Gastroesophageal sphincter (tissue), 4 donors: ENCODE measurements around the gene ACKR2. TPM values are rescaled to one million over a fixed set of nuclear protein-coding genes. Genes with fewer than 3 reads are reported as not detected.

Experiments used
- ATAC-seq: fragments of 150-250 bp; one replicate; pipeline ENCODE4 v1.9.1; 2016; ENCODE audit warnings: mild to moderate bottlenecking, moderate library complexity
- H3K27ac ChIP-seq, 4 donors: fragments of 200-600 bp; sonication (generic) in 3 of 4; 1 replicate in 3 of 4; 2 replicates in 1 of 4; pipeline ENCODE4 v1.5.1; 2016 to 2019
- H3K27me3 ChIP-seq: fragments of 200-600 bp; sonication (generic); one replicate; pipeline ENCODE4 v1.5.1; 2019
- H3K36me3 ChIP-seq, 2 donors: fragments of 200-600 bp; sonication (generic); one replicate each; pipeline ENCODE4 v1.5.1; 2019; ENCODE audit warnings: control low read depth in 1 of 2
- H3K4me1 ChIP-seq, 3 donors: fragments of 200-600 bp; sonication (generic); 1 replicate in 2 of 3; 2 replicates in 1 of 3; pipeline ENCODE4 v1.5.1; 2016 to 2019; ENCODE audit warnings: control low read depth in 2 of 3
- H3K4me3 ChIP-seq, 2 donors: fragments of 200-600 bp; sonication (generic); one replicate each; pipeline ENCODE4 v1.5.1; 2019; ENCODE audit warnings: mild to moderate bottlenecking in 1 of 2, moderate library complexity in 1 of 2
- H3K9me3 ChIP-seq, 3 donors: fragments of 200-600 bp; sonication (generic); one replicate each; pipeline ENCODE4 v1.5.1; 2017 to 2019; ENCODE audit warnings: control low read depth in 2 of 3
- CTCF ChIP-seq, 4 experiments: fragments of 200-600 bp in 2 of 4; fragments of 450-650 bp in 2 of 4; sonication (generic) in 1 of 4; IDR thresholded peaks; one replicate each; pipeline ENCODE4 v1.5.1; 2017 to 2019; ENCODE audit warnings: antibody characterized with exemption in 4 of 4, mild to moderate bottlenecking in 2 of 4, moderate library complexity in 2 of 4
- EP300 ChIP-seq: sonication (generic); formaldehyde crosslinking; IDR thresholded peaks from one replicate; pipeline ENCODE4 v1.6.1; 2017; ENCODE audit warnings: antibody characterized with exemption, mild to moderate bottlenecking
- POLR2A ChIP-seq, 2 donors: fragments of 450-650 bp; IDR thresholded peaks; one replicate each; pipeline ENCODE4 v1.6.1; 2017; ENCODE audit warnings: antibody characterized with exemption in 2 of 2, mild to moderate bottlenecking in 2 of 2, moderate library complexity in 1 of 2
- POLR2AphosphoS5 ChIP-seq: sonication (generic); formaldehyde crosslinking; IDR thresholded peaks from one replicate; pipeline ENCODE4 v1.6.1; 2017; ENCODE audit warnings: antibody characterized with exemption
- WGBS, 2 donors: methylation state at CpG; one replicate each; pipeline ENCODE4 v1.1.5; 2018; ENCODE audit warnings: low coverage in 1 of 2; 5-methylcytosine and 5-hydroxymethylcytosine counted together
- total RNA-seq, 4 donors: library from RNA; depleted of rRNA; stranded (reverse); fragments of >200 nt; gene quantifications; one replicate each; pipeline ENCODE4 v1.1.0, GENCODE V29; 2016

Gene ACKR2
- total RNA-seq, 4 donors from 2014 or later: 5.9 to 9.3 (median 7.4) TPM

GRCh38 chr3:42764561-42765295 is 44.5 kb upstream of the ACKR2 start:
- 80 to 89% methylated on average over 3 of the region's 3 CpGs for WGBS, 2 donors
- Histone ChIP-seq H3K27me3 (no peaks in the 10 kb centered on the region), H3K36me3 (no peaks in the 10 kb centered on the region), H3K27ac (no peak overlapping the region), H3K9me3 (no peaks in the 10 kb centered on the region), H3K4me3 (no peak overlapping the region), H3K4me1 (peaks cover 0 to 23% (median 2%) of the 10 kb centered on the region in 3 donors)
- no peak for TF ChIP-seq POLR2AphosphoS5
- TF ChIP-seq CTCF (IDR thresholded peaks at IDR 0.05): no peak
- TF ChIP-seq EP300: no peak
- no peak for TF ChIP-seq POLR2A (IDR thresholded peaks at IDR 0.05)
- no peak for ATAC-seq

GRCh38 chr3:42769477-42770131 is 39.6 kb upstream of the ACKR2 start:
- WGBS, 2 donors: 95% methylated on average over 6 of the region's 28 CpGs; no CpG with 5 or more reads in 1 of the 2 donors
- H3K4me1 ChIP-seq: peaks cover 0 to 20% (median 0%) of the 10 kb centered on the region in 3 donors
- no peak for ATAC-seq
- H3K27ac ChIP-seq: no peak overlapping the region
- no peaks in the 10 kb centered on the region for H3K9me3 ChIP-seq
- TF ChIP-seq POLR2A (IDR thresholded peaks at IDR 0.05) (no peak), CTCF (IDR thresholded peaks at IDR 0.05) (no peak), POLR2AphosphoS5 (no peak), EP300 (no peak)
- no peak overlapping the region for H3K4me3 ChIP-seq
- no peaks in the 10 kb centered on the region for H3K27me3 ChIP-seq
- H3K36me3 ChIP-seq: no peaks in the 10 kb centered on the region

GRCh38 chr3:42771271-42771670 is 38.0 kb upstream of the ACKR2 start:
- no peak for TF ChIP-seq POLR2A (IDR thresholded peaks at IDR 0.05)
- no peak for TF ChIP-seq CTCF (IDR thresholded peaks at IDR 0.05)
- no peak for TF ChIP-seq EP300
- no peak for TF ChIP-seq POLR2AphosphoS5
- 78 to 100% methylated on average over 1 of the region's 1 CpG for WGBS, 2 donors
- H3K9me3 ChIP-seq: no peaks in the 10 kb centered on the region
- no peak for ATAC-seq
- H3K4me1 ChIP-seq: peaks cover 0 to 25% (median 0%) of the 10 kb centered on the region in 3 donors
- no peaks in the 10 kb centered on the region for H3K36me3 ChIP-seq
- H3K4me3 ChIP-seq: no peak overlapping the region
- no peaks in the 10 kb centered on the region for H3K27me3 ChIP-seq
- no peak overlapping the region for H3K27ac ChIP-seq

GRCh38 chr3:42772670-42773408 is 36.4 kb upstream of the ACKR2 start, which contains the start of gene CCDC13:
Gene CCDC13 (minus strand): TSS chr3:42773253. CDS start chr3:42758345, 14,908 bp downstream.
- Histone ChIP-seq H3K27ac (peak within 1 kb of the TSS; percentile 3 to 86 (median 85)), H3K27me3 (no peaks in the 10 kb centered on the region), H3K9me3 (no peaks in the 10 kb centered on the region), H3K4me1 (peaks cover 5 to 40% (median 7%) of the 10 kb centered on the region in 3 donors), H3K4me3 (peak within 1 kb of the TSS; percentile 18 to 61), H3K36me3 (no peaks in the 10 kb centered on the region)
- no peak for TF ChIP-seq EP300
- peak in 1 of 2 donors; percentile 22 for TF ChIP-seq POLR2A (IDR thresholded peaks at IDR 0.05)
- TF ChIP-seq POLR2AphosphoS5: peak; percentile 91
- TF ChIP-seq CTCF (IDR thresholded peaks at IDR 0.05): peak in 1 of 4 experiments; percentile 1
- peak; percentile 96 for ATAC-seq
- WGBS, 2 donors: 0% methylated on average over 1 to 11 of the region's 63 CpGs
